ENCODE results near the gene RHEBL1. TPM values are rescaled to one million over a fixed set of nuclear protein-coding genes. Genes with fewer than 3 reads are reported as not detected.

Gene RHEBL1
- total RNA-seq, 1 experiment from 2014 or later, result 0.16 TPM

DNA sequence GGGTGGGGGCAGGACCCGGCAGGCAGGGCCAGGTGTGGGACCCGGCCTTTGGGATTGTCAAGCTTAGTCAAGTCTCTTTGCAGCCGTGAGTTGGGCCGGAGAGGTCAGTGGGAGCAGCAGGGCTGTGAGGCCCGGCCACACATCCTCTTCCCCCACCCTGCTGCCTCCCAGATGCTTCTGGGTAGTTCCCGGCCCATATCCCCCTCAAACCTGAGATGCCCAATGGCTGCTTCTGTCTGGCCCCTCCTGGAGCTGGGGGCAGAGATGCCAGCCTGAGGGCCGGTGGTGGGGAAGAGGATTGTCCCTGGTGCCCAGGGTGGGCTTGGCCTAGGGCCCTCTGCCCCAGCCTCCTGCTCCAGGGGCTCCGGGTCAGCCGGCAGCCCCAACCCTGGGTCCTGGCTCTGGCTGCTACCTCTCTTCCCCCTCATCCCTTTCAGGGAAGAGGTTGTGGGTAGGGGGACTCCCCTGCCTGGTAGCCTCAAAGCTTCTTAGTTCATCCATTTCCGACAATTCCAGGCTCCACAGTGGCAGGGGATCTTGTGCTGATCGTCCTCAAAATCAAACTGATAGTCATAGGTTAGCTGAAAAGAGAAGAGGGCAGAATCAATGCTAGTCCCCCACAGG is 48.4 kb downstream of the RHEBL1 start:
- H3K27me3 ChIP-seq, result no peaks in the 10 kb centered on the region
- H3K9me3 ChIP-seq, result no peaks in the 10 kb centered on the region
- no peak overlapping the region for H3K4me3 ChIP-seq
- peaks cover 43% of the 10 kb centered on the region for H3K36me3 ChIP-seq
- no peak for DNase-seq

DNA sequence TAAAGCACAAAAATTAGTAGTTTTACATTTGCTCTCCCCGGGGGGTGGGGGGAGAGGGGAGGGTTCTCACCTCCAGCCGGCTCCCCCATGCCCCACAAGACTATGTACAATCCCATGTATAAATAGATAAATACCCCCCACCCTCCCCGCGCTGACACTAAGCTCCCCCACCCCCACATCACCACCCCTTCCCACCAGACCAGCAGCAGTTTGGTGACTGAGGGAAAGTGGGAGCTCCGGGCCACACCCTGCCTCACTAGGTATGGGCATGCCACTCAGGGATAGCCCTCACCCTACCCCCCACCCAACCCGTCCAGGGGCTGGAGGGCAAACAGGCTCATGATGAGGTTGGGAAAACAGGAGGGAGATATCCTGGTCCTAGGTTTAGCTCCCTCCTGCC is 49.3 kb downstream of the RHEBL1 start:
- Histone ChIP-seq H3K4me3 (no peak overlapping the region), H3K9me3 (no peaks in the 10 kb centered on the region), H3K36me3 (peaks cover 37% of the 10 kb centered on the region), H3K27me3 (no peaks in the 10 kb centered on the region)
- DNase-seq, result no peak

DNA sequence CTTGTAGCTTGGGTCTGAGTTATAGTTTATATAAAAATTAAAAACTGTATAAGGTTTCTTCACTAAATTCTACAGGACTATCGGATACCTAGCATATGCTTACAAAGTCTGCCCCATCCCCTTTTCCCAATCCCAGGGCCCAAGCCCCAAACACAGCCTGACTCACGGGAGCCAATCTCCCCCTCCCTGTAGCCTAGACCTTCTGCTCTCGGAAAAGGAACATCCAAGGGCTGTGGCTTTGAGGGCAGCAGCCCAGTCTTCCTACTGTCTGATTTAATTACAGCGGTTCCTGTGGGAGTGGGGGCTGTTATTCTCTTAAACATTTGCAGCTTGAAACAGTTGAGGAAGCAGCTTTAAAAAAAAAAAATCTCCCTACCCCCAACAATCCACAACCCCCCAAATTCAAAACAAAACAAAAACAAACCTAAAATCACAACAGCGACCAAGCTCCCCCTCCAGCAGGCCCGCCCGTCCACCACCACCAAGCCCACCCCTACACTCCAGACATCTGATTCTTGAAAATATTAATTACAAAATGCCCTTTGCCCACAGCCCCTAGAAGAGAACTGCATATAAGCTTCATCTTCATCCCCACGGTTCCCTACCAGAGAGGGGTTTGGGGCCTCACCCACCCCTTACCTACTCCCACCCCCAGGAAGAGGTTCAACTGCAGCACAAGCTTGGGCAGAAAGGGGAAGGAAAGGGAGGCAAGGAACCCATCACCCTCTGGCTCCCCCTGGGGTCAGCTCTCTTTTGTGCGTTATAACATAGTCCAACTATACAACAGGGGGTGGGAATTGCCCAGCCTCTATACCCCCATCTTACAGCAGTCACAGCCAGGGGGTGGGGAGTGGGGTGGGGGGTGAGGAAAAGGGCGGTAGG is 50.1 kb downstream of the RHEBL1 start:
- Histone ChIP-seq H3K36me3 (peaks cover 30% of the 10 kb centered on the region), H3K4me3 (no peak overlapping the region), H3K27me3 (no peaks in the 10 kb centered on the region), H3K9me3 (no peaks in the 10 kb centered on the region)
- peak; percentile 37 for DNase-seq

DNA sequence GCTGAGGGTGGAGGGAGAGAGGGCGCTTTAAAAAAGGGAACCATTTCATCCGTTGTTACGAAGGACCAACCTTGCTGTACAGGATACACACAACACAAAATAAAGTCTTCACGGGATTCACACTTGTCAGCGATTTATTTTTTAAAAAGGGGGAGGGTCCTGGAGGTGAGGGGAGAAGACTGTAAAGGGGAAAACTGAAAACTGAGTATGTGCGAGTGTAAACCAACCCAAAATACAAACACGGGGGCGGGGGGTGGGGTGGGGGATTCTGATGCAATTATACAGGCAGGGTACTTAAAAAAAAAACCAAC is 50.7 kb downstream of the RHEBL1 start:
- no peaks in the 10 kb centered on the region for H3K27me3 ChIP-seq
- no peak for DNase-seq
- peaks cover 27% of the 10 kb centered on the region for H3K36me3 ChIP-seq
- peak overlapping the region; percentile 88 for H3K4me3 ChIP-seq
- H3K9me3 ChIP-seq, result no peaks in the 10 kb centered on the region

DNA sequence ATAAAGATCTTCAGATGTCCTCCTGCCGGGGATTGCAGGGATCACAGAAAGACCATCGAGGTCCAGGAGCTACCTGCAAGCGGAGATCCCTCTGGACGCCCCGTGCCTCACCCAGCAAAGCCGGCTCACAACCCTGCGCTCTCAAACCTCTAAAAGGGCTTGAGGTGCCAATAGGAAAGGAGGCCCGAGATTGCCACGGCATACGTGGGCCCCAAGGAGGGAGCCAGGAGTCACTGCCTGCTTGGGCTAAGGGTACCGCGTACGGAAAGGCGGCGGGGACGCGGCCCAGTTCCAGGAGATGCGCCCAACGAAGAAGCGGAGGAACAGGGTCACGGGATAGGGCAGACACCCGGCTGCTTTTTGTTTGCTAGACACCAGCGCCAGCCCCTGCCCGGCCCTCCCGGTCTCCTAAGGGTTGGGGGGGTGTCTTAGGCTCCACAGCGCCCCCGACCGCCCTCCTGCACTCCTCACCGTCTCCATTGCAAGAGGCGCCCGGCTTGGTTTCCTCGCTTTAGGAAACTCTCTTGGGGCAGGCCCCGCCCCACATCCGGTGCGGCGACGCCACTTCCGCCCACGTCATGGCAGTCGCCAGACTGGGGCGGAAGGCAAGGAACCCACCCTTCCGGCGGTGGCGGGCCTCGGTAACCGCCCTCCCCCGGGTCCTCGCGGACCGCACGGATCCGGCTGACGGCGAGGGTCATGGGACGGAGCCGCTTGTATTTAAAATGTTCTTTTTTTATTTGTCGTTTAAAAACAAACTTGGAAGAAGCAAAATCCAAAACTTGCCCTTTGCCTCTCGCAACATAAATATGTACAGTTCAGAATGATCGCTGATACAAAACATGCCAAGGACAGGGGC is 51.3 kb downstream of the RHEBL1 start, which contains the start of gene PRKAG1:
Gene PRKAG1, minus strand, starts transcription at position 516 of the 859 bp plus-strand sequence. Its CDS starts 36 bp downstream, at position 480.
- Histone ChIP-seq H3K27me3 (no peaks in the 10 kb centered on the region), H3K36me3 (peaks cover 24% of the 10 kb centered on the region), H3K9me3 (no peaks in the 10 kb centered on the region), H3K4me3 (peak within 1 kb of the TSS; percentile 88)
- peak; percentile 95 for DNase-seq

DNA sequence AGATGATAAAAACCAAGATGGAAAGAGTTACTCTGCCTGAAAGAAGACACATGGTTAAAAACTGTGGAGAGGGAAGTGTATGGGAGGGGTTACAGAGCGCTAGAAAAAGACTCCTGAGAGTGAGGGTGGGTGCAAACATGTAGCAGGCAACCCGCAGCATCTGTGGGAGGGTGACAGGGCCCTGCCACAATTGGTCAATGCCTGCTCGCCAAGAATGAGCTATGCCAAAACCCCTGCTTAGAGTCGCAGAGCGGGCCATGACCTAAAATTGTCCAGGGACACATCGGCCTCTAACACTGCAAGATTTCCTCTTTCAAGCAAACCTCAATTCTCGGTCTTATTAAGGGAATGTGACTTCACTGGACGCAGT is 51.9 kb downstream of the RHEBL1 start:
- no peaks in the 10 kb centered on the region for H3K27me3 ChIP-seq
- peak; percentile 50 for DNase-seq
- H3K9me3 ChIP-seq, result no peaks in the 10 kb centered on the region
- H3K36me3 ChIP-seq, result peaks cover 19% of the 10 kb centered on the region
- H3K4me3 ChIP-seq, result peak overlapping the region; percentile 88

DNA sequence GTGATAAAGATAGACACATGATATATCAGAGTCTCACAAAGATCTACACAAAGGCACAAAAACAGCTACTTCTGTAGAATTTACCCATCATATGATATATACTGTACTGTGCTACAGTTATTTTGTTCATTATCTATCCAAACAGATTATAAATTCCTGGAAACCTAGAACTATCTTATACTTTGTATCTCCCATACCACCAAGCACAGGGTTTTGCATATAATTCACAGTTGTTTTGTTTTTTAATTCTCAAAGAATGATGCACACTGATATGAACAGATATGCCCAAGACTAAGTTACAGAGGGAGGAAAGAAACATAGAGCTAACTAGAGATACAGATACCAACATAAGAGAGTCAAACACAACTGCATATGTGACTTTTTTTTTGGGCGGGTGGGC is 54.6 kb downstream of the RHEBL1 start:
- Histone ChIP-seq H3K36me3 (peaks cover 25% of the 10 kb centered on the region), H3K9me3 (no peaks in the 10 kb centered on the region), H3K27me3 (no peaks in the 10 kb centered on the region), H3K4me3 (no peak overlapping the region)
- no peak for DNase-seq

Other genes with a start within 250 kb of the RHEBL1 start
- 76.0 and 85.0 TPM in 2 replicates for gene DDX23, start 217.8 kb downstream of the RHEBL1 start, total RNA-seq (2014; rRNA removed; shearing (Covaris generic); ENCODE audit: low replicate concordance)
- gene RND1, start 204.1 kb downstream of the RHEBL1 start, total RNA-seq (2014; rRNA removed; shearing (Covaris generic); ENCODE audit: low replicate concordance), result 0.12 TPM in 1 of 2 replicates, not detected in the other
- 0.94 and 3.2 TPM in 2 replicates for gene FKBP11, start 144.5 kb downstream of the RHEBL1 start, total RNA-seq (2014; rRNA removed; shearing (Covaris generic); ENCODE audit: low replicate concordance)
- 77.7 and 79.1 TPM in 2 replicates for gene ARF3, start 112.5 kb downstream of the RHEBL1 start, total RNA-seq (2014; rRNA removed; shearing (Covaris generic); ENCODE audit: low replicate concordance)
- 2.7 and 3.6 TPM in 2 replicates for gene WNT10B, start 98.2 kb downstream of the RHEBL1 start, total RNA-seq (2014; rRNA removed; shearing (Covaris generic); ENCODE audit: low replicate concordance)
- not detected in 2 replicates for gene WNT1, start 91.7 kb downstream of the RHEBL1 start, total RNA-seq (2014; rRNA removed; shearing (Covaris generic); ENCODE audit: low replicate concordance)
- 0.13 TPM in 1 of 2 replicates, not detected in the other for gene DDN, start 70.6 kb downstream of the RHEBL1 start, total RNA-seq (2014; rRNA removed; shearing (Covaris generic); ENCODE audit: low replicate concordance)
- 76.4 and 102 TPM in 2 replicates for gene PRKAG1, start 51.2 kb downstream of the RHEBL1 start, total RNA-seq (2014; rRNA removed; shearing (Covaris generic); ENCODE audit: low replicate concordance)
- 8.6 and 11.7 TPM in 2 replicates for gene KMT2D, start 9.2 kb downstream of the RHEBL1 start, total RNA-seq (2014; rRNA removed; shearing (Covaris generic); ENCODE audit: low replicate concordance)
- gene DHH, start 24.8 kb upstream of the RHEBL1 start, total RNA-seq (2014; rRNA removed; shearing (Covaris generic); ENCODE audit: low replicate concordance), result not detected in 2 replicates
- gene LMBR1L, start 40.9 kb upstream of the RHEBL1 start, total RNA-seq (2014; rRNA removed; shearing (Covaris generic); ENCODE audit: low replicate concordance), result 20.5 and 28.4 TPM in 2 replicates
- 2,940 and 4,183 TPM in 2 replicates for gene TUBA1B, start 61.4 kb upstream of the RHEBL1 start, total RNA-seq (2014; rRNA removed; shearing (Covaris generic); ENCODE audit: low replicate concordance)
- gene TUBA1A, start 119.1 kb upstream of the RHEBL1 start, total RNA-seq (2014; rRNA removed; shearing (Covaris generic); ENCODE audit: low replicate concordance), result 361 and 621 TPM in 2 replicates
- gene TUBA1C, start 195.1 kb upstream of the RHEBL1 start, total RNA-seq (2014; rRNA removed; shearing (Covaris generic); ENCODE audit: low replicate concordance), result 289 and 585 TPM in 2 replicates
- gene PRPH, start 225.2 kb upstream of the RHEBL1 start, total RNA-seq (2014; rRNA removed; shearing (Covaris generic); ENCODE audit: low replicate concordance), result 5.0 and 7.1 TPM in 2 replicates

Measured in MG63 (cell line).